Activated CD4-positive, alpha-beta T cell treated with anti-CD3 and anti-CD28 coated beads, Interleukin-10, Interleukin-2, amounts not matched to agents 100 ng/mL and 50 ng/mL, durations not matched to agents 16 hours and 8 hours (primary cell): ENCODE measurements around the gene DPYSL3.
"Not testable (repeated sequence)": the region's sequence is repeated elsewhere in the genome, so short reads cannot be mapped to it uniquely, and the experiment has no call there.

Experiments
- DNase-seq: peaks from one replicate; pipeline ENCODE4 v3.0.0-alpha.2; 2020

Gene DPYSL3

DNA sequence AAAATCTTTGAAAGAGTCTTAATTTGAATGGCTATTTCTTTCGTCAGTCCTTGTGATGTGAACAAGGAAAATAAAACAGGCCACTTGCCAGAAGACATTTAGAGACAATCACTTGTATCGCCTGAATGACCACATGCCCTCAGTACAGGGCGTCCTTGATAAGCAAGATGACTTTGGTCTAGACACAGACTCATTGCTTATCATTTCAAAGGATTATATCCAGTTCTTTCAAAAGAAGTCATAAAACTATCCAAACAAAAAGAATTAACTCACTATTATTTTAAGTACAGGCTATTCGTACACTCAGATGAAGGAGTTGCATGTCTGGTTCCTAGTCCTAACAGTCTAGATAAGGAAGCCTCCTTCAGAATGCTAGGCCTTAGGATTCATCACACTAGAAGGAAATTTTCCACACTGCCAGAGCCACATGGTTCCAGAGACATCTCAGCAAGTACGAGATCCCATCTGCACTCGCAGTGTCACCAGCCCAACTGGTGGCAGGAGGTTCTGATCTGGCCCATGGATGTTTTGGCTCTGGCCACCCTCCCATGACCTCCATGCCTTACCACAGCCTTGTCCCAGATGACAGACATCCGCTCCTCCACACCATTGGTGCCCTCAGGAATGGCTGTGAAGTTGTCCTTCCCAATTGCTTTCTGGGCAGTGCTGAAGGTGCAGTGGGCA, 109.6 kb downstream of the DPYSL3 start:
- DNase-seq: no peak

DNA sequence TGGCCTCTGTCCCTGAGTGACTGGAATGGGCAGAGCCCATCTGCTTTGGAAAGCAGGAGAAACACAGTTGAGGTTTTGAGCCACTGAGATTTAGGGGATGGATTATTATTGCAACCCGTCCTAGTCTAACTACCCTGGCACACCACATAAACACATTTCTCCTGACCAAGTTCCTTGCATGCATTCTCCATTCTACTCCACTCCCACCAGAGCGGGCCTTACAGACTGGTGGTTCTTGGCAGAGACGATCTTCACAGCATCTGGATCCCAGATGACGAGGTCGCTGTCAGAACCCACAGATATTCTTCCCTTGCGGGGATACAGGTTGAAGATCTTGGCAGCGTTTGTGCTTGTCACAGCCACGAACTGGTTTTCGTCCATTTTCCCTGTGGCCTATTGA, 111.0 kb downstream of the DPYSL3 start:
- no peak for DNase-seq

DNA sequence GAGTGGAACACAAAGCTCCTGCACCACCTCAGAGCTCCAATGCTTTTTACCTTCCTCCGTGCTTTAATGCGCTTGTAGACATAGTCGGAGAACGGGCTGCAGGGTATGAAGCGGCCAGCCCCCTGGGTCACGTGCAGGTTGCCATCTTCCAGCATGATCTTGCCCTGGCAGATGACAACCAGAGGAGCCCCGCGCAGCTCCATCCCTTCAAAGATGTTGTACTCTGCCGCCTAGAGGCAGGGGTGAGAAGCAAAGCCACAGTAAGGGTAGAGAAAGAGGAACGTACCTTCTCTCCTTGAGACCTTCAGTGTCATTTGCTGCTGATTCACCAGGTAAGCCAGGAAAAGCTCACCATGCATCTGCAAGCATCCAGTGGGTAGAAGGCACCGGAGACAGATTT, 112.3 kb downstream of the DPYSL3 start:
- DNase-seq: no peak

DNA sequence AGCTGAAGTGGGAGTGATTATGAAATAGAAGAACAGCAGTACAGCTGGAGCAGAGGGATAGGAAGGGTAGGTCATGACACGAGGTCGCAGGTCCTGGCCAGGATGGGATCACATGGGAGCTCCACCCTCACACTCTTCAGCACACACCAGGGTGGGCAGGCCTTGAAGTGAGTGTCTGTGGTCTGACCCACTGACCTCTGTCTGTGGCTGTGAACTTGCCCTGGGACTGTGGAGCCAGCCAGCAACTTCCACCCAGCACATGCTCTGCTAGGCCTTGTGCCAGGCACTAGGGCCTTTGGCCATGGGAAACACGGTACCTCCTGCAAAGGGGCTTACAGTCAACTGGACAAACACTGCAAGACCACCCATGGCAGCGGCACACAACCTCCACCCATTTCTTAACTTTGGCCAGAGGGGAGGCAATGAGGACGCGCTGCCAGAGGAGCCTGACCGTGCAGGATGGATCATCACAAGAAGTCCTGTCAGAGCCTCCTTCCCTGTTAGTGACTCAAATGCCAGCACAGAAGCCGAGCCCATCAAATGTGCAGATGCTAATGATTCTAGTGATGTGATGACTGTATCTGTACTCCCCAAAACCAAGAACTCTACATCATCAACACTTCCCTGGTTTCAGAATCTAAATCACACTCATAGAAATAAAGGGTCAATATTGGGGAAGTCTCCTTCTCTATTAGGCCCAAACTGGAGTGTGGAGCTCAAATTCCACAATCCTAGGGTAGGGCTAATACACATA, 113.6 kb downstream of the DPYSL3 start:
- no peak for DNase-seq

DNA sequence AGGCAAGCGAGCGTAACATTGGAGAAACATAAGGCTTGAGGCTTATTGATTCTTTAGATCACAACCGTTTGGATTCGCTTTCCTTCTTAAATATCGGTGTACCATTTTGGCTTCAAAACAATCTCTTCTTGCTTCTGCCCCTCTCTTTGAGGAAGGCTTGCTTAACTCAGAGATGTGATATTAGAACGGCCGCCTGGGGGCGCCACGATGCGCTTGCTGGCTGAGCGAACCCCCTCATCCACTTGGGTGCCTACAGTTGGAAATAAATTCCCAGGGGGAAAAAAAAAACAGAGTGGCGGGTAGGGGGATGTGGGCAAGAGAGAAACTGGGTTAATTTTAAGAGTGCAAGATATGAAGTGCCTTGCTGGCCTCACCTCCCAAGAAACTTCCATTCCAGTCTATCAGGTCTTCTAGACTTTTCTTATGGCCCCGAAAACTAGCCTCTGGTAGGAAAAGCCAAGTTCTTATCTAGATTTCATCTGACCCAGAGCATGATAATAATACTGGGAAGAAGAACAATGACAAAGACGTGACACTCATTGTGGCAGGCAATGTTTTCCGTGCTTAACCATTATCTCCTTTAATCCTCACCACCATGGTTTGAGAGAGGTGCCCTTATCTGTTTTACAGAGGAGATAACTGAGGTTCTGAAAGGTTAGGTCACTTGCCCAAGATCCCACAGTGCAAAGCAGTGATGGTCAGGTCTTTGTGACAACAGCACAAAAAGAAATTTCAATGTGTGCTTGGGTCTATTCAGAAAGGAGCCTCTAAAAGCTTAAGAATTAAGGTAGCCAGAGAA, 115.8 kb downstream of the DPYSL3 start:
- no peak for DNase-seq

DNA sequence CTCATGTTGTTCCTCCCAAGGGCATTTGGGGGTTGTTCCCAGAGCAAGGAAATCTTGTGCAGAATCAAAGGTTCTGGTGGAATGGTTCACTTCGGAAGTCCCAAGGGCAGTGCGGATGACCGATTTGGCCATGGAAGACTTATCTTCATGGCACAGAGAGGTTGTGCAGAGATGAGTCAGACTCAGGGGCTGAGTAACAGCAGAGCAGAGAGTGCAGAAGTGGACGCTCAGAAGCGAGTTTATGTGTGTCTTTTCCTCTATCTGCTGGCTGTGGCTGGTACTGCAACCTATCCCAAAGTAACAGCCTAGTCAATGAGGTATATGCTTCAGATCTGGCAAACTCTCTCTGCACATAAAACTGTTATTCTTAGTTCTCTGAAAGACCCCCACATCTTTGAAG, 118.1 kb downstream of the DPYSL3 start:
- DNase-seq: peak; percentile 6

DNA sequence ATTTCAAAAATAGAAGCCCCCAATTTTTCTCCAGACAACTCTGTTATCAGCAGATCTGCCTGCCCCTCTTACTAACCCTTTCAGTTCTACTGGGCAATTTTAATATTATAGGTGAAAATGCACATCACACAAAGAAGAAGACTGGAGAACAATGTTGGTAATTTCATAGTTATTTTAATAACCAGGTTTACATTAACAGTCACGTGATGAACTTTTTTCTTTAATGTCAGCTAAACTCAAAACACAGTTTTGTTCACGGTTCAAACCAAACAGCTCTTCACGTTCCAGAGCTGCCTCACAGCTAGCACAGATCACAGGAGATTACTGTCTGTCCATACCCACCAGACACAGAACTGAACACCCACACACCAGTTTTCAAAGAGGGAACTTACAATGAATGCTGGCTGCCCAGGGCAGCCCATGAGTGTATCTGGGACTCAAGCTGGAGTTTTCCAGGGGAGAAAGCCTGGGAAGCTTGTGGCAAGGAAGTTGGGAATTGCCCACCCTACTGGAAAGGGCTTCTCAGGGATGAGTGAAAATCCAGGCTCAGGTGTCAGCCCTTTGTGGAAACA, 119.1 kb downstream of the DPYSL3 start:
- no peak for DNase-seq

DNA sequence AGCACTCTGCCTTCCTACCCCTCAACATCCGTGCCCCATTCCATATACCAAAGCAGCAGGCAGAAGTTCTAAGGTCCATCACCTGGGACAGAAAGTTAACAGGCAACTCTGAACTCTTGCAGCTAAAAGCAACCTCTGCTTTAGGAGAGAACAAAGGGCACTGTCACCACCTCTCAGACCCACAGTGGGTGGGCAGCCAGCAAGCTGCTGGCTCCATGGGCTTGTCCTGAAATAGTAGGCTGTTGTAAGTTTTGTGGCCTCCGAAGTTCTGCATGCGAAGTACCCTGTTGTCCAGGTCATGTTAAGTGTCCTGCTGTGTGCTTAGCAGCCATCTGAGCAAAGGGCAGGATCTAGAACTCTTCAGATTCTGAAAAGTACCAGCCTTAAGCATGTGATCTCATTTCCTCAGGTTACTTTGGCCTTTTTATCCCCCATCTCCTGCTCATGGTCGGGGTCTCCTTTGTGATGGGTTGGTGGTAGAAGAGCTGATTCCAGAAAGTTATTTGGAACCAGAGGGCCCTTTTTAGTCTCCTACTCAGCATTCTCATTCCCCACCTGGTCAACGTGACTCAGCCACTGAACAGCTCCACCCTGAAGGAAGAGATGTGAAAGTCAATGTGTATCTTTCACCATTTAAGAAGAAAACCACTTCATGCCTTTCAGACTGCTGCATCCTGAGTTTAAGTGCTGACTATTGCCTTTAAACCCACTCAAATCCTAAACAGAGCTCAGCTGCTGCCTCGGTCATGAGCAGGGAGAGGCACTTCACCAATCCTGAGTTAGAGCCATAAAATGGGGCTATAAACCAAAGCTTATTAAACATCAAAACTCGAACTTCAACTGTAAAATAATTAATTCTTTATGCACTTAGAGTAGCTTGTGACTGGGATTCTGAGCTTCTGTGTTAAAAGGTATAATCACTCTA, 121.4 kb downstream of the DPYSL3 start:
- DNase-seq: no peak

DNA sequence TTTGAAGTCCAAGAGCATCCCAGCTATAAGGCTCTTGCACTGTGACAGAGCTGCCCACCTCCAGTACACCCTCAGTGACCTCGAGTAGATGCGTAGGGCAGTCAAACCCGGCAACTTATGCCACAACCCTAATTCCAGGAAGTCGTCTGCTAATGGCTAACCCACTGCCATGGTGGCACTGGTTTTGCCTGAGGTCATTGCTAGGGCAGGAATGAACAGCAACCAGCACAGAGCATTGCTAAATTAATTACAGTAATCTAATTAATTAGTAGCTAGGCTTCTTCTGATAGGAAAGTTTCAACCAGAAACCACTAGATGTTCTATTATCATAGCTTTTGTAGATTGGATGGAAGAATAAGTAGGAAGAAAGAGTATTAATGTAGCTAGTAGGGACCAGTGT, 122.8 kb downstream of the DPYSL3 start:
- no peak for DNase-seq

DNA sequence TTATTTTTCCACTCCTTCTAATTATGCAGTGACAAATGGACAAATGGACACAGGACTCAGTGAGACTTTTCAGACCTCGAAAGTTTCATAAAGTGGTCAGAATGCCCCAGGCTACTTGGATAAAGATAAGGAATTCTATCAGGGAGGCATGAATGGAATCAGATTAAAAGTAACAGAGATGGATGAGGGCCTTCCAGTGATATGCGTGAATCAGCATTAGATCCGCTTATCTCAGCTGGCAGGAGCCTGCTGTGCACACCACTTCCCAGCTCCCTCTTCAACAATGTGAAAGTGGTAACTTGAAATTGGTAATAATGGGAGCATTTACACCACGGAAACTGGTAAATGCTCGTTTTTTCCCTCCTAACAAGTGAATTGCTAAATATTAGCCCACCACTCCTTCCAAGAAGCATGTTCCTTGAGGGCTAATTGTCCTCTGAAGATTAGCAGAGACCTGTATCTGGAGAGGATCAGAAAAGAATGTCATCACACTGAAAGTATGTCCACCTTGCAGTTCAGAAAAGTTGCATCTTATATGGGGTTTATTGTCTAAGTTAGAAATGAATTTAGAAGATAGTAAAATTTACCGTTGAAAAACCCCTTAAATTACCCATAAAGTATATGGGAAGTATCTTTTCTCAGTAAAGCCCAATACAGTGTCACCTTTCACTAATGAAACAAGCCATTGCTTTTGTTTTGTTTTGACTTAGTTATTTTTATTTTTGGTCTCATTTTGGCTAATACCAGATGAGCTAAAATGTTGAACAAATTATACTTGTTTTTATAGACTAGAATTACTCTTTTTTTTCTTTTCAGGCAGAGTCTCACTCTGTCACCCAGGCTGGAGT, 125.3 kb downstream of the DPYSL3 start:
- DNase-seq: no peak

DNA sequence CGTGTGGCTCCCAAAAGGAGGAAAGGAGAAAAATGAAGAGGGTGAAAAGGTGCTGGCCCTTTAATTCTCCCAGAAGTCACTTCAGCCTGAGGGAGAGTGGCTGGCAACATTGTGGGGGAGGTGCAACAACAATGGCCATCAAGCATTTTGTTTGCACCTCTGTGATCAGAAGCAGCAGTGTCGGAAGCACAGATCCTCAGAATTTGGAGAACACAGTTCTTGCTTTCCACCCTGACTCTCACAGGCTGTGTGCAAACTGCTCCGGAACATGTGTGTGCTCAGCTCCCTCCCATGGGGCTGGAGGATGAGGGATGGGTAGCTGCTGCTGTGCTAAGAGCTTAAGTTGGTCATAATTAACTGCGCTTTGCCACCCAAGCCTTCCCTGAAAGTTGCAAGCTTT, 127.1 kb downstream of the DPYSL3 start:
- DNase-seq: no peak

DNA sequence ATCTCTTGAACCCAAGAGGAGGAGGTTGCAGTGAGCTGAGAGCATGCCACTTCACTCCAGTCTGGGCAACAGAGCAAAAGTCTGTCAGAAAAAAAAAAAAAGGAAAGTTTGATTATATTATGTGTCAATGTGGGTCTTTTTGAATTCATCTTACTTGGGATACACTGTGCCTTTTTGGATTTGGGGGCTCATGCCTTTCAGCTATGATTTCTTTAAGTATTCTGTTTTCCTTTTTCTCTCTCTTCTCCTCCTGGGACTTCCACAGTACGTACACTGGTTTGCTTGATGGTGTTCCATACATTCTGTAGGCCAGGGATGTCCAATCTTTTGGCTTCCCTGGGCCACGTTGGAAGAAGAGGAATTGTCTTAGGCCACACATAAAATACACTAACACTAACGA, 128.3 kb downstream of the DPYSL3 start:
- DNase-seq: no peak

DNA sequence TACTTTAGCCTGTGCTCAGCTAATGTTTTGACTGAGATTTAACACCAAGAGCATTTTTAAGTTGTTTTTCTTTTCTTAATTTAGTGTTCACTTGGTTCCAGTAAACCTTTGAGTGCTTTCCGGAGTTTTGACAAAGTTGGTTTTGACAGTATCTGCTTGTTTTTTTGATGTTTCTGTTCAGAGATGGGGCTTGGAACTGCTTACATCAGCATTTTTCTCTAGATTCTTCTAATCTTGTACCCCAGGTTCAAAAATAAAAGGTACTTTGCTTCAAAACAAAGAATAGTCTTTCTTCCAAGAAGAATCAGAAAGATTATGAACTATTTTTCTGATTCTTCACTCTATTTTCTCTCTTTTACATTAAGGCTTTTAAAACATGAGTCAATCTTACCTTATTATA, 132.2 kb downstream of the DPYSL3 start:
- DNase-seq: no peak

DNA sequence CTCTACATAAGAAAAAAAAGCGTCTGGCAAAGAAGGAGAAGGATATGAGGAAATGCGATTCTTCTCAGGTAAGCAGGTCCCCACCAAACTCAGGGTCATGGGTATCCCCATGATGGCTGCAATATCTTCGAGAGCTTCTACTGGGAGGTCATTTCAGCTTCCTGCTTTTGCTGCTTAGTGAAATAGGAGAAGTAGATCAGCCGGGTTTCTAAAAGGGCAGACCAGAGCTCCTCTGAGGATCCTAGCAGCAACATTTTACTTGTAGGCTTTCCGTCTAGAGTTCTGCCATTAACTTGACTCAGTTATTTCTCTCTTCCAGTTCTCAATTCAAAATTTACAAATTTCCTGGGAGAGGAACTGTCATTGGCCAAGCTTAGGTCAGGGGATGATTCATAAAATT, 134.7 kb downstream of the DPYSL3 start:
- no peak for DNase-seq

DNA sequence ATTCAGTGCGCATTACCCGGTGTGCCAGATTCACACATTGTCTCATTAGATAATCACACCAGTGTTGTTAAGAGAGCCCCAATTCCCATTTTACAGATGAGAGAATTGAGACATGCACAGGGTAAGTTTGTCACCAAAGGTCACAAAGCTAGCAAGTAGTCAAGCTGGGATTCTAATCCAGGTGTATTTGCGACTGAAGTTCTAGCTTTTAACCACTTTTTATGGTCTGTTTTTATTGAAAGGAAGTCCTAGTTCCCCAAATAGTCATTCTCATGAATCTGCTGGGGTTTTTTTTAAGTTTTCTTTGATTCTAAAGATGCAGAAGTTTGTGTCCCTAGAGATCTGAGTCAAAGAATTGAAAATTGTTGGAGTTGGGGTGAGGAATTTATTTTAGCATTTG, 136.5 kb downstream of the DPYSL3 start:
- DNase-seq: no peak

DNA sequence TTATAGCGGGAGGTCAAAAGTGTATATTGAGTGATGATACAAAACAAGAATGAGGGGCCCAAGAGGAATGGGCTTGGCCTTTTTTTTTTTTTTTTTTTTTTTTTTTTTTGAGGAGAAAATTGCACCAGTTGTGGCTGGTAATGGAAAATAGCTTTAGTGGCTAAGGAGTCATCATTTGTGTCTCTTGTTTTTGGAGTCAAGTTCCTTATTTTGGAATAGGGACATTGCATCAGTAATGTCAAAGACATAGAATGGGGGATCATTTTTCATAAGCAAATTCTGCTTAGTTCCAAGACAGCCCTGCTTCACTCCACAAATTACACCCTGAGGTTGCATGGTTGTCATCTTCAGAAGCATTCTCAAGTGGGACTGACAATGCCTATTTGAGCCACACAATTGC, 137.7 kb downstream of the DPYSL3 start:
- no peak for DNase-seq

DNA sequence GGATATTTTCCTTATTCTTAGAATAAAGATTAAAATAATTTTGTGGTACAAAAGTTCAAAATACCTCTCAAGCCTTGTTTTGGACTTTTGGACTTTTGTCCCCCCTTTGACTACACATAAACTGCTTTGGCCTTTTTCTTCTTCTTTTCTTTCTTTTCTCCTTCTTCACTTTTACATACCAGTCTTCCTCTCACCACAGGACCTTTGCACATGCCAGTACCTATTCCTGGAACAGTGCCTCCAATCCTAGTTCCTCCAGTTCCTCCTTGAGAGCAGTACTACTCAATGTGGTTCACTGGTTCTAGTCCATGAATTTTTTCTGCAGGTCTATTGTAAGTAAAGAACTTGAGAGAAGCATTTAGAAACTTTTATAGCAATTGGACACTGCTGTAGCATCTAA, 138.6 kb downstream of the DPYSL3 start:
- no peak for DNase-seq

DNA sequence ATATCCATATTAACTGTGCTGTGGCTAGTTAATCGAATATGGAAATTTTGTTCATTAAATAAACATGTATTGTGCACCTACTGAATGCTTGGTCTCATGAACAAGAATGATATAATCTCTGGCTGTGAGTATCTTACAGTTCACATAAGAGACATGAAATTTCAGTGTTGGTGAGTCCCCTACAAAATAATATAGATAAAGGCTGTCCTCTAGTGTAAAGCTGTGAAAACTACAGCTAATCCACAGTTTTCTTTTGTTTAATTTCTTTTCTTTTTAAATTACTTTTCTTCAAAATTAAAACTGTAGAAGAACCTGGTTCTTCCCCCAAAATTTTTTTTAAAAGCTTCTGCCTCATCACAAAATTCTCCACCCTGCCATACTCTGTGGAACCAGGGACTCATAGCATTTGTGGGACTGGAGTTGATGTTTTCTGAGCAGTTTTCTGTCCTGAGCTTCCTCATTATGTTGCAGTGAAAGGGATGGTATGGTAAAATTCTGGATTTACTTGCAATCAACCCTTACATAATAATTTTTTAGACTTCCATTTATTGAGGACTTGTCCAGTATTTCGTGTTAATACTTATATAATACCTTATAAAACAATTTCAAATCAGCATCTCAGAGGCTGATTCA, 140.0 kb downstream of the DPYSL3 start:
- DNase-seq: no peak

DNA sequence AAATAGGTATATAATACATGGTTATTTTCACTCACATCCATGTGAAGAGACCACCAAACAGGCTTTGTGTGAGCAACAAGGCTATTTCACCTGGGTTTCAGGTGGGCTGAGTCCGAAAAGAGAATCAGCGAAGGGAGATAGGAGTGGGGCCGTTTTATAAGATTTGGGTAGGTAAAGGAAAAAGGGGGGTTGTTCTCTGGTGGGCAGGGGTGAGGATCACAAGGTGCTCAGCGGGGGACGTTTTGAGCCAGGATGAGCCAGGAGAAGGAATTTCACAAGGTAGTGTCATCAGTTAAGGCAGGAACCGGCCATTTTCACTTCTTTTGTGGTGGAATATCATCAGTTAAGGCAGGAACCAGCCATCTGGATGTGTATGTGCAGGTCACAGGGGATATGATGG, 142.5 kb downstream of the DPYSL3 start:
- not testable (repeated sequence) for DNase-seq

DNA sequence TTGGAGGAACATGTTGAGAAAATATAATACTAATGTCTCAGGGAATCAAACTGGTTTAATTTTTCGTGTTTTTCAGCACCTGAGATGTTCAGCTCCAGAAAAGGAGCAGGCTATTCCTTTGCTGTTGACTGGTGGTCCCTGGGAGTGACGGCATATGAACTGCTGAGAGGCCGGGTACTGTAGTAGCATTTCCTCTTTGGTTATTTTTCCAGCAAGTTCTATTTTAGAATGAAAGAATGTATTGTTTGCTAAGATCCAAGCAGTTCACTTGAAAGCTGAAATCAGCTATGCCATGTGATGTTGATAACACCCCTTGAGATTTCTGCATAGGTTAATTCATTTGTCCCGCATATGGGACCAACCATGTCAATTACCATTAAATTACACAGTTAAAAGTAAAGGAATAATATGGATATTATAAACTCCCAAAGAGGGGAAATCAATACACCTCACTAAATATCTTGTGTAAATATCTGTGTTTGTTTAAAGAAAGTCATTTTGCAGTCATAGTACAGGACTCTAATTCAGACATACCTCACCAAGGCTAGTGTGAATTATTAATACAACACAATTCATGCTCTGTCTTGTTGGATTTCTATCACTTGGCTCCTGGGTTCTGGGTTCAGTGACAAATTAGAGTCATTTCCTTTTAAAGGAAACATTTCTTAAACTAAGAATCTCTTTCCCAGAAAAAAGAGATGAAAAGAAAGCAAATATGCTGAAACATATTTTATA, 148.3 kb downstream of the DPYSL3 start:
- no peak for DNase-seq
